Loucy (cell line): ENCODE measurements around the gene NFATC1.

ENCODE experiments used
- CTCF ChIP-seq: fragments of 200-600 bp; sonication (generic); conservative IDR thresholded peaks from 2 replicates; pipeline ENCODE4 v1.5.1; 2014; ENCODE audit warnings: mild to moderate bottlenecking, antibody characterized with exemption, low read length
- EZH2phosphoT487 ChIP-seq: fragments of 200-600 bp; IDR thresholded peaks from 2 replicates; pipeline ENCODE4 v1.6.1; 2018; ENCODE audit warnings: antibody characterized with exemption, mild to moderate bottlenecking, moderate library complexity, borderline replicate concordance

- TF ChIP-seq CTCF (no peak), EZH2phosphoT487 (no peak)
Observed at GRCh38 chr18:79553696-79554095, 158.0 kb downstream of the NFATC1 start.
